HG03196 (cell line): Measurements from ENCODE around the gene C4B.
"Not testable (repeated sequence)": the region's sequence is repeated elsewhere in the genome, so short reads cannot be mapped to it uniquely, and the experiment has no call there.

Experiments
- ATAC-seq: cut with Tn5 transposase; IDR thresholded peaks from one replicate; pipeline ENCODE4 v1.9.1; 2021; ENCODE audit not compliant: unreplicated experiment

The C4B gene

DNA sequence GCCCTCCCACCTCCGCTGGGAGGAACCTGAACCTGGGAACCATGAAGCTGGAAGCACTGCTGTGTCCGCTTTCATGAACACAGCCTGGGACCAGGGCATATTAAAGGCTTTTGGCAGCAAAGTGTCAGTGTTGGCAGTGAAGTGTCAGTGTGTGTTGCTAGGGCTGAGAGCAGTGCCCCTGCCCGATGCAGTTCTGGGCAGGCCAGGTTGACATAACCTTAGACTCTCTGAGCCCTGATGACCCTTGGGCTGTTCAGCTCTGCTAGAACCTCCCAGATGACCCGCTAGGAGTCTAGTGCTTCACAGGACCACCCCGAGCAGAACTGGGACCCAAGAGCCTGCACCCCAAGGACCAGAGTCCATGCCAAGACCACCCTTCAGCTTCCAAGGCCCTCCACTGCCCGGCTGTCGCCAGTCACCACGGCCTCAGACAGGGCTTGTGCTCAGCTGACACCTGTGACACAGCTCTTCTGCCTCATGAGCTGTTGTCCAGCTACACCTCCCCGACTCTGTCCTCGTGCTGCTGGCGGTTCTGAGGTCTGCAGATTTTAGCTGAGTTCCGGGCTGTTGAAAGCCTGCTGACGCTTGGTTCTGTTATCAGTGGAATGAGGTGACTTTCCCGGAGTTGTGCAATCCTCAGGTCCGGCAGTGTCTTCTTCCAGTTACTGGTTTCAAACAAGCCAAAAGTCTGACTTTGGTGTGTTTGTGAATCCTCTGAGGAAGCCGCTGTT is 20.9 kb downstream of the C4B start:
- ATAC-seq, result not testable (repeated sequence)

DNA sequence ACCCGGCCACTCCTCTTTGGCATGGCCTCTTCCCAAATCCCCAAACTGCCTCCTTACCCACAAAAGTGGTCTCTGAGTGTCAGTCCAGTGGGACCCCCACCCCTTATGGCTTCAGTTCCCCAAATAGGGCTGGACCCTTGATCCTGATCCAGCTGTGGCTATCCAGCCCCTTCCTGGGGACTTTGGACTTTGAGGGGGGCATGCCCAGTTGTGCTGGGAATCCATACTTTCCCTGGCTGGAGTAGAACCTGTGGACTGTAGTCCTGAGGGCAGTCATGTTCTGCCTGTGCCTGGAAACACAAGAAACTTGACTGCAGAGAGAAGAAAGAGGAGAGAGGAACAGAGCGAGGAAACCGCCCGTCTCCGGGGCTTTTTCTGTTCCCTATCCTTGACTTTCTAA is 22.5 kb downstream of the C4B start:
- not testable (repeated sequence) for ATAC-seq

- ATAC-seq, result not testable (repeated sequence)
Observed at GRCh38 chr6:32037598-32038524, 23.3 kb downstream of the C4B start, which contains the start of gene CYP21A2. Gene CYP21A2, plus strand, starts transcription at chr6:32038415. Its CDS starts 8 bp downstream, at chr6:32038423.

- ATAC-seq, result not testable (repeated sequence)
Observed at GRCh38 chr6:32038878-32039277, 24.3 kb downstream of the C4B start.

- ATAC-seq, result not testable (repeated sequence)
Observed at GRCh38 chr6:32039321-32040274, 25.0 kb downstream of the C4B start.

DNA sequence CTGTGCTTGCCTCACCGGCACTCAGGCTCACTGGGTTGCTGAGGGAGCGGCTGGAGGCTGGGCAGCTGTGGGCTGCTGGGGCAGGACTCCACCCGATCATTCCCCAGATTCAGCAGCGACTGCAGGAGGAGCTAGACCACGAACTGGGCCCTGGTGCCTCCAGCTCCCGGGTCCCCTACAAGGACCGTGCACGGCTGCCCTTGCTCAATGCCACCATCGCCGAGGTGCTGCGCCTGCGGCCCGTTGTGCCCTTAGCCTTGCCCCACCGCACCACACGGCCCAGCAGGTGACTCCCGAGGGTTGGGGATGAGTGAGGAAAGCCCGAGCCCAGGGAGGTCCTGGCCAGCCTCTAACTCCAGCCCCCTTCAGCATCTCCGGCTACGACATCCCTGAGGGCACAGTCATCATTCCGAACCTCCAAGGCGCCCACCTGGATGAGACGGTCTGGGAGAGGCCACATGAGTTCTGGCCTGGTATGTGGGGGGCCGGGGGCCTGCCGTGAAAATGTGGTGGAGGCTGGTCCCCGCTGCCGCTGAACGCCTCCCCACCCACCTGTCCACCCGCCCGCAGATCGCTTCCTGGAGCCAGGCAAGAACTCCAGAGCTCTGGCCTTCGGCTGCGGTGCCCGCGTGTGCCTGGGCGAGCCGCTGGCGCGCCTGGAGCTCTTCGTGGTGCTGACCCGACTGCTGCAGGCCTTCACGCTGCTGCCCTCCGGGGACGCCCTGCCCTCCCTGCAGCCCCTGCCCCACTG is 25.9 kb downstream of the C4B start:
- ATAC-seq, result not testable (repeated sequence)

DNA sequence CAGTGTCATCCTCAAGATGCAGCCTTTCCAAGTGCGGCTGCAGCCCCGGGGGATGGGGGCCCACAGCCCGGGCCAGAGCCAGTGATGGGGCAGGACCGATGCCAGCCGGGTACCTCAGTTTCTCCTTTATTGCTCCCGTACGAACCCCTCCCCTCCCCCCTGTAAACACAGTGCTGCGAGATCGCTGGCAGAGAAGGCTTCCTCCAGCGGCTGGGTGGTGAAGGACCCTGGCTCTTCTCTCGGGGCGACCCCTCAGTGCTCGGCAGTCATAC is 26.4 kb downstream of the C4B start:
- not testable (repeated sequence) for ATAC-seq

DNA sequence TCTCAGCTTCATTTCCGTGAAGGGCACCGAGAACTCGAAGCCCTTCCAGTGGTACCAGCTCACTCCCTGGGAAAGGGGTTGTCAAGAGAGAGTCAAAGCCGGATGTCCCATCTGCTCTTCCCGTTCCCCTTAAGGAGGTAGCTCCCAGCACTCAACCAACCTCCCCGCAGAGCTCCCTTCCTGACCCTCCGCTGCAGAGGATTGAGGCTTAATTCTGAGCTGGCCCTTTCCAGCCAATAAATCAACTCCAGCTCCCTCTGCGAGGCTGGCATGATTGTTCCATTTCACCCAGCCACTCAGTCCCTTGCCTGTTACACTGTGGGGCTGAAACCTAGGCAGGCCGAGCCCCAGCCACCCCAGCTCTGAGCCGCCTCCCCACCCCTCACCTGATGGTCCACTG is 26.8 kb downstream of the C4B start:
- not testable (repeated sequence) for ATAC-seq

DNA sequence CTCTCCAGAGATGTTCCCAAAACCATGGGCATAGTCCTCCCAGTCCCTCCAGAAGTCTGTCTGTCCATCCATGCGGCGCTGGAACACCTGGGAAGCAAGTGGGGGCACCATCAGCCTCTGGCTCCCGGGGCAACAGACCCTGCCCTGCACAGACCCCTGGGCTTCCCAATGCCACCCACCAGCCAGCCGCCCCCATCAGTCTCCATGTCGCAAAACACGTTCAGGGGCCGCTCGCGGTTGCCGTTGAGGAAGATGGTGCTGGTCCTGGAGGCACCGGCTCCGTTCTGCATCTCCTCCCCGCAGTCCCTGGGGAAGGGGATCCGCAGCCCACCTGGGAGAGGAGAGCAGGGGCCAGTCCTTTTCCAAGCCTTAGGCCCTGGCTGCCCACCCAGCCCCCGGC is 27.7 kb downstream of the C4B start:
- not testable (repeated sequence) for ATAC-seq

DNA sequence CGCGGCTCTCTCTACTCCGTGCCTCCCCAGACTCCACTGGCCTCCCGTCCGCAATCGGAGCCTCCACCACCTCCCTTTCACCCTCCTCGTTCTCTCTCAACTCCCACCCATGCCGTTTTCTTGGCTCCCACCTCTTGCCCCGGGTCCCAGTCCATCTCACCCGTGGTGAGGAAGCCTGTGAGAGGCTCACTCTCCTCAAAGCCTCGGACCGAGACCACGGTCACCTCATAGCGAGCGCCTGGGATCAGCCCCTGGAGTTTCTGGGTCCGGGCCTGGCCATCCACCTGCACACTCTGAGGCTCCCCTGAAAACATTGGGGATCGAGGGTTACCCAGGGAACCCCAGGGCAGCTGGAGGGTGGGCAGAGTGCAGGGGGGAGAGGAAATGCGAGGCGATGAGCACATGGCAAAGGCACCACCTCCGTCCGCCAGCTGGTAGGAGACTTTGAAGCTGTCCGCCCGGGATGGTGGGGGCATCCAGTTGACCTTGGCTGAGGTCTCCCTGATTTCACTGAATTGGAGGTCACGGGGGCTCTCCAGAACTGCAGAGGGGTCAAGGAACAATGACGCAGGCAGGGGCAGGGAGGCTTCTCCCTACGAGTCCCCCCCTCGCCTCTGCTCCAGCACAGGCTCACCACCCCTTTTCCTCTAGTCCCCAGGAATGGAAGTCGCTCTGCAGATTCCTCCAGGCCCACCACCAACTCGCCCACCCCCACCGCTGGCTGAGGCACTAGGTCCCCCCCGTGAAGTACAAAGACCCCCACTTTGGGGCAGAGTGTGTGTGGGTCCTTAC is 29.2 kb downstream of the C4B start:
- not testable (repeated sequence) for ATAC-seq

- not testable (repeated sequence) for ATAC-seq
Observed at GRCh38 chr6:32044916-32045315, 30.3 kb downstream of the C4B start.

GRCh38 chr6:32045811-32046449 is 31.3 kb downstream of the C4B start:
- ATAC-seq, result no peak

DNA sequence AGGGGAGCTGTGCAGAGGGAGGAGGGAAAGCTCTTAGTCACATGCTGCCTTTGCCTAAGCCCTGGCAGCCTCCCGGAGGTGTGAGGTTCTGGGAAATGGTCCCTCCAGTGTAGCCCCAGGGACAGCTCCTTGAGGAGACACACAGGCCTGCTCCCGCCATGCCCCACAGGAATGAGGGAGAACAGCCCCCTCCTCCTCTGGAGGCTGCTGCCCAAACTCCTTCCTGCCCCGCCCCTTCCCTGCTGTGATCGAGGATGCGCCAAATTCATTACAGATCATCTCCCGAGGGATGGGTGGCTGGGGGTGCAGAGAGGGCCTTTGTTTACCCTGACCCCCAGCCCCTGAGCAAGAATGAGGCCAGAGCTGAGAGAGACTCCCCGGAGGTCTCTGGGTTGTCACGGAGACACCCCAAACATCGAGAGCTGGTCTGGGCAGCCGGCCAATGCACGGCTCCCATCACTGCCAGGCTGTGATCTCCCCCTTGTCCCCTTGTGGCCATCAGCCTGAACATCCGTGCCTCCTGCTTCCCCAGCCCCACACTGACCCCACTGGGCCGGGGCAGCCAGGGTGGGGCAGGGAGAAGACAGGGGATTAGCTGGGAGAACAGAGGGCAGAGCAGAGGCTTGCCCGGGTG is 32.0 kb downstream of the C4B start:
- ATAC-seq, result no peak

- no peak for ATAC-seq
Observed at GRCh38 chr6:32047084-32047478, 32.5 kb downstream of the C4B start.

GRCh38 chr6:32047539-32047854 is 32.9 kb downstream of the C4B start:
- ATAC-seq, result no peak

DNA sequence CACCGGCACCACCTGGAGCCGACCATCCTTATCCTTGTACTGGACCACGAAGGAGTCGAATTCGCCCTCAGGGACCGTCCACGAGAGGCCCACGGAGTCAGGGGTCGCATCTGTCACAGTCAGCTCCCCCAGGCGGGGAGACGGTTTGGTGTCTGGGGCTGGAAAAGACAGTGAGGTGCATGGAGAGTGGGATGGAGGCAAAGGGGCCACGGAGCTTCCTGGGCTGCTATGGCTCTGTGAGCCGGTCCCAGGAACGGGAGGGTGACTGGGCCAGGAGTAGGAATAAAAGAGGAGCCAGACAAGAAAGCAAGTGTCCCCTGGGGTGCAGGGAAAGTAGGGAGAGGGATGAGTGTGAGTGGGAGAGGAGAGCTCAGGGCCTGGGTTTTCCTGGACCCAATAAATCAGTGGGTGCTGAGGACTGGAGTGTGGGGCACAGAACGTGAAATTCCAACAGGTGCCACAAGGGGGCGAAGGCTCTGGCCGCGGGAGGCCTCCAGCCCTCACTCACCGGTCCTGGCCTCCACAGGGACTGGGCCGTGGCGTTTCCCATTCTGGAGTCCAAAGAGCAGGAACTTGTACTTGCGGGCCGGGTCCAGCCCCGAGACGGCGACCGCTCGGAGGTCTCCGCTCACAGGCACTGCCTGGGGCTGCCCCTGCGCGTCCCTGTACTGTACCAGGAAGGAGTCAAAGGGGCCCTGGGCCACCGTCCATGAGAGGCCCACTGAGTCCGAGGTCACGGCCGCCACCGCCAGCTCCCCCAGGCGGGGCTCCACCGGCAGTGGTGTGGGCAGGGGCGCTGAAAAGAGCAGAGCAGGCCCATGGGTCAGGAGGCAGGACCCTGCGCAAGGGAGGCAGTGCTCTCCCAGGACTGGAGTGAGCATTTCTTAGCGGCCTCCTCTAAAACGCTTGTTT is 33.5 kb downstream of the C4B start:
- ATAC-seq, result no peak

DNA sequence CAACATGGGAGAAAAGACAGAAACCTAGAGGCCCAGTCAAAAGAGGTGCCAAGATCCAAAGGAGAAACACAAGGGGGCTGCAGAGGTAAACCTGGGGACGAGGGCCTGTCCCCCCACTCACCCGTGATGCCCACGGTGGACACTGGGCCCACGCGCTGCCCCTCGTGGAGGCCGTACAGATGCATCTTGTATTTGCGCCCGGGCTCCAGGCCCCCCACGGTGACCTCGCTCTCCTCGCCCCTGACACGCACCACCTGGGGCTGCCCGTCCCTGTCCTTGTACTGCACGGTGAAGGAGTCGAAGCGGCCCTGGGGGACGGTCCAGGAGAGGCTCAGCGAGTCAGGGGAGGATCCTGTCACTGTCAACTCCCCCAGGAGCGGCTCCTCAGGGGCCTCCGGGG is 34.6 kb downstream of the C4B start:
- not testable (repeated sequence) for ATAC-seq

DNA sequence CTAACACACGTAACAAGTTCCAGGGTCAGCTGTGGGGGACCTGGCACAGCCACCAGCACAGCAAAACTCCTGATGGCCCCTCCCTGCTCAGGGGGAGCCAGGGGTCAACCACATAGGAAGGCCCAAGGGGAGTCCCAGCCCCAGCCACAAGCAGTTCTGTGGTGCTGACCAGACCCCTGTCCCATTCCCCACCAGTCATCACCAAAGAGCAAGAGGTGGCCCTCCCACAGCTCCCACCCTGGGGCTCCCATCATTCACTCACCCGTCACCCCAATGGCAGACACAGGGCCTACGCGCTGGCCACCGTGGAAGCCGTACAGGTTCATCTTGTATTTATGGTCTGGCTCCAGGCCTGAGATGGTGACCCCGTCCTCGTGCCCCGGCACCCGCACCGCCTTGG is 35.1 kb downstream of the C4B start:
- ATAC-seq, result not testable (repeated sequence)
